Sigmoid colon (tissue), 4 donors: ENCODE measurements around the gene CHD5.

Source experiments
- CTCF ChIP-seq, 4 experiments: fragments of 450-650 bp in 3 of 4; fragments of 200-600 bp in 1 of 4; IDR thresholded peaks; one replicate each; pipeline ENCODE4 v1.5.1; 2016 to 2019; ENCODE audit warnings: antibody characterized with exemption in 4 of 4, mild to moderate bottlenecking in 3 of 4, moderate library complexity in 2 of 4
- EP300 ChIP-seq, 4 donors: sonication (generic); formaldehyde crosslinking; IDR thresholded peaks; one replicate each; pipeline ENCODE4 v1.6.1; 2017; ENCODE audit warnings: antibody characterized with exemption in 4 of 4
- POLR2A ChIP-seq, 2 donors: fragments of 450-650 bp; IDR thresholded peaks; one replicate each; pipeline ENCODE4 v1.6.1; 2016; ENCODE audit warnings: antibody characterized with exemption in 2 of 2, mild to moderate bottlenecking in 2 of 2, moderate library complexity in 2 of 2
- POLR2AphosphoS5 ChIP-seq, 4 donors: sonication (generic); formaldehyde crosslinking; IDR thresholded peaks; one replicate each; pipeline ENCODE4 v1.6.1; 2017; ENCODE audit warnings: antibody characterized with exemption in 4 of 4

DNA sequence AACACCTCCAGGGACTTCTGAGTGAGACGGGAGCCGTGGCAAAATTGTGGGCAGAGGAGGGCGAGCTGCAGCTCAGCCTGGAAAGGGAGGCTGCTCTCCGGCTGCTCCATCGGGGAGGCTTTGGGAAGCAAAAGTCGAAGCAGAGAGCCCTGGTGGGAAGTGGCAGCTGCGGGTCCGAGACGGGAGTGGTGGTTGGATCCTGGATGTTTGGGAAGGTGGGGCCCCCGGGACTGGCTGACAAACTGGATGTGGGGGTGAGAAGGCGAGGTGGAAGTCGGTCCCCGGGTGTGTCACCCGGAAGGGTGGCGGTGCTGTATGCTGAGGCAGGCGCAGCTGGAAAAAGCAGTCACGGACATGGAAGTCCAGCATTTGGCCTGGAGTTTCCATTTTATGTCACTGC, 82.3 kb downstream of the CHD5 start:
- TF ChIP-seq CTCF (IDR thresholded peaks at IDR 0.05): no peak
- no peak for TF ChIP-seq POLR2A (IDR thresholded peaks at IDR 0.05)
- TF ChIP-seq EP300 (IDR thresholded peaks at IDR 0.05): no peak
- no peak for TF ChIP-seq POLR2AphosphoS5 (IDR thresholded peaks at IDR 0.05)
